Hematopoietic multipotent progenitor cell treated with erythropoietin and hydrocortisone succinate and interleukin-3 and kit ligand, for 15 days (in vitro differentiated cells): ENCODE results near the gene SRD5A1.

Source experiments
- DNase-seq: peaks from one replicate; pipeline ENCODE4 v3.0.0-alpha.2; 2015; ENCODE audit warnings: low spot score

SRD5A1 gene, protein sequence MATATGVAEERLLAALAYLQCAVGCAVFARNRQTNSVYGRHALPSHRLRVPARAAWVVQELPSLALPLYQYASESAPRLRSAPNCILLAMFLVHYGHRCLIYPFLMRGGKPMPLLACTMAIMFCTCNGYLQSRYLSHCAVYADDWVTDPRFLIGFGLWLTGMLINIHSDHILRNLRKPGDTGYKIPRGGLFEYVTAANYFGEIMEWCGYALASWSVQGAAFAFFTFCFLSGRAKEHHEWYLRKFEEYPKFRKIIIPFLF

DNA sequence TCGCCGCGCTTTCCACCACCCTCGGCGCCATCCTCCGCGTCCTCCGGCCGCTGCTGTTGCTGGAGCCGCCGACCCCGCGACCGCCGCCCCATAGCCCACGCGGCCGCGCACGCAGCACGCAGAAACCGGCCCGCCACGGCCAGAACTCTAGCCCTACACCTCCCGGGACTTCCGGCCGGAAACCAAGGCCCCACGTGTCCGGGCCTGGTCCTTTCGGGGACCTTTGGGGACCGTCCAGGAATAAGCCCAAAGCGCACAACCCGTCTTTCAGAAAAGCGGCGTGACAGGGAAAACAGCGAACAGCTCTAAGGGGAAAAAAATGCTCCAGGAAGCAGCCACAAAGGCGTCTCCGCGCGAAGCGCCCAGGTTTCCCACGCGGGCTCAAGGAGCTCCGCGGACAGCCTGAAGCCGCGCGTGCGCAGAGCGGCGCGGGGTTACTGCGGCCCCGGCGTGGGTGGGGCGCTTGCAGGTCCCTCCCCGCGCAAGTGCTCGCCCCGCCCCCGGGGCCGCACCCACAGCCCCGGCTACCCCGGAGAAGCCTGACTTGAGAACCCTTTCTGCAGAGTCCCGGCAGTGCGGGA, at the start of gene SRD5A1, which contains the start of gene NSUN2:
TSS of gene SRD5A1 (plus strand) at position 553 of the 581 bp plus-strand sequence. CDS start 137 bp downstream, outside the sequence.
TSS of gene NSUN2 (minus strand) at position 157 of the 581 bp plus-strand sequence. CDS start at position 92, 65 bp downstream.
- peak; percentile 94 for DNase-seq

DNA sequence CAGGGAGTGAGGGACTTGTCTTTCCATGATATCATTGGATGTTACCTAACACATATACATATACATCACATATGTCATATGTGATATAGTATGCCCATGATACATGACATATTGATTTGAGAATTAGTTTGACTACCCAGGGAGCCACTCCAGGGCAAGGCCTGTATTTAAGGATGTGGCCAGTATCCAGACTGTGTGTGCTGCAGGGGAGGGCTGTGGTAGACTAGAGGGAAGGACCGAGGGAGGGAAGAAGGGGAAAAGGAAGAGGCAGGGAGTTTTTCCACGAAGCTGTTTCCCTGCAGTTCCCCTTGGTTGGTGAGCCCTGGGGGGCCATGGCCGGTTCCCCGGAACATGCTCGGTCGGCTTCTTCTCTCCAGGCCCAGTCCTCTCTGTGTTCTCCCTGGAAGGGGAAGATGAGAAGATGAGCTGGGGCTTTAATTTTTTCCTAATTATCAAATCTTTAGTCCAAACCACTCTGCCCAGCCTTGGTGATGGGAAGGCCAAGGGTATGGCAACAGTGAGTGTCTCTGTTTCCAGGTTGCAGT, 49.1 kb upstream of the SRD5A1 start:
- DNase-seq: no peak

DNA sequence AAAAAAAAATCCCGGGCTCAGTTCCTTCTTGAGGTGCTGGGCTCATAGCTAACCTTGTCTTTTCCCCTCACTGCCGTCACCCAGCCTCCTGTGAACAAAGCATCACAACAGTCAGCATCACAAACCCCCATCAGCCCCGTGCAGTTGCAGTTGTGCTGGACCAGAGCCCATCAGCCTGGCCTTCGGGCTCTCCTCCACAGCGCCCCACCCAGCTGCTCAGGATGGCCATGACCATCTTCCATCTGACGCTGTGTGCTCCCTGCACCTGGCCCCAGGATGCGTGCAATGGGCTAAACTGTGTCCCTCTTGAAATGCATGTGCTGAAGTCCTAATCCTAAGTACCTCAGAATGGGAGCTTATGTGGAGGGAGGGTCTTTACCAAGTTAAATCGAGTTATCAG, 48.5 kb upstream of the SRD5A1 start:
- DNase-seq: no peak

DNA sequence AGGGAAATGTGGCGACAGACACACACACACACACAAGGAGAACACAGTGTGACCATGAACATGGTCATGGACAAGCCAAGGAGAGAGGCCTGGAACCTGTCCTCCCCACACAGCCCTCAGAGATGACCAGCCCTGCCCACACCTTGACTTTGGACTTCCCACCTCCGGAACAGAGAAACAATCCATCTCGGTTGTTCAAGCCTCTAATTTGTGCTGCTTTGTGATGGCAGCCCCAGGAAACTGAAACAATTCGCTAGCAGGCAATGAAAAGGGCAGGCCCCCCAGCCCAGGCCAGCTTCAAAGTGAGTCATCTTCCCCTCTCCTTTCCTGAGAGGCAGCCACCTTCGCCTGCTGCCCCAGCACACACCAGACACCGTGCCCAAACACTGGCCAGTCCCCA, 48.1 kb upstream of the SRD5A1 start:
- no peak for DNase-seq

DNA sequence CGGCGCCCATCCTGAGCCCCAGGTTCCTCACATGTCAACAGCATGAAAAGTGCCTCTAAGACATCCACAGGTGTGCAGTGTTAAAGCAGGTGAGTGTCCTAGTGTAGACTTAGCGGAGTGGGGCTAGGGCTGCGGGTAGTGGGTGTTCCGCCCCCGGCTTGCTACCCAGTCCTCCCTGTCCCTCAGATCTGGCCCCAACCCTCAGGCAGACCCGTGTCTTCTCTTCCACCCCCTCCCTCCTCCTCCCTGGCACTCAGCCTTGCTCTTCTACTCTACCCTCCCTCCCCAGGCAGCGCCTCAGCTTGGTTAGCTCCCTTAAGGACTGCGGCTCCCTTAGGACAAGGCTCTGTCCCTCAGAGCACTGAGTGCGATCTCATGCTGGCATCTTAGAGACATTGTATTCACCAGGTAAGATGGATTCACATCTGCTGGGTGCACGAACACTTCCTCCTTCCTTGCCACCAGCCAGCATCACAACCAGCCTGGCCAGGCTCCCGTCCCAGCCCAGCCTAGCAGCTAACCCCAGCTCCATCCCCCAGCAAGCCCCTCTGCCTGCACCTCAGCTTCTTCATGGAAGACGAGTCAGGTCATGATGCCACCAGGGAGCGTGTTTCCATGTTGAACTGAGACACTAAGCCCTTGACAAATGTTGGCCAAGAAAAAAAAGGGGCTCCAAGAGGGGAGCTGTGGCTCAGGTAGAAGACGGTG, 47.1 kb upstream of the SRD5A1 start:
- DNase-seq: no peak

DNA sequence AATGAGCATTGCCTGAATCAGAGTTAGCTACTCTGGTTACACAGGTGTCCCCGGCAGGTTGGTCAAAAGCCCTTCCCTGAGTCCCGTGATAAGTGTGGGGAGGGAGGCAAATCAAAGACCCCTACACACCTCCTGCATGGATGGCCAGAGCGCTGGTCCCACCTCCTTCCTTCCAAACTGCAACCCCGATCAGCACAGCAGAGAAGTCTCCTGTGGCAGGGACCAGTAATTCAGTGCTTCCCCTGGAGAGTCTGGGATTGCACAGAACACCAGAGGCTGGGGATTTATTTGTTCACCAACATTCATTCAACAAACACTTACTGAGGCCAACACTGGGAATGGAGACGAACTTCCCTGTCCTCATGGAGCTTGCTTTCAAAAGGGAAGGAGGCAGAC, 46.6 kb upstream of the SRD5A1 start:
- no peak for DNase-seq

DNA sequence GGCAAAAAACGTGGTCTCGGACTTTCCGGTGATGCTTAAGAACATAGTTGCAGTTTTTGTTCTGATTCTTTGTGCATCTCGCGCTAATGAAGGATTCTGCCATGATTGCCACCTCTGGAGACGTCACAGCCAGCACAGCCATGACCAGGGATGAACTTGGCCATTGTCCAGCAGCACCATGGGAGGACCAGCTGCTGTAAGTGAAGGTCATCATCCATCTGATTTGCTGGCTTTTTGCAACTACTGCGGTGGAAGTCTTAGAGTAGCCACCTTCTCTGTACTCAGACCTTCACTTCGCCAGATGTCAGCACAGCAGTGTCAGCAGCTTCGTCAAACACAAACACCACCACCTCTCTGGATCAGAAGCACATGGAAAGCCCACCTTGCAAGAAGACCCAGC, 46.1 kb upstream of the SRD5A1 start:
- no peak for DNase-seq

DNA sequence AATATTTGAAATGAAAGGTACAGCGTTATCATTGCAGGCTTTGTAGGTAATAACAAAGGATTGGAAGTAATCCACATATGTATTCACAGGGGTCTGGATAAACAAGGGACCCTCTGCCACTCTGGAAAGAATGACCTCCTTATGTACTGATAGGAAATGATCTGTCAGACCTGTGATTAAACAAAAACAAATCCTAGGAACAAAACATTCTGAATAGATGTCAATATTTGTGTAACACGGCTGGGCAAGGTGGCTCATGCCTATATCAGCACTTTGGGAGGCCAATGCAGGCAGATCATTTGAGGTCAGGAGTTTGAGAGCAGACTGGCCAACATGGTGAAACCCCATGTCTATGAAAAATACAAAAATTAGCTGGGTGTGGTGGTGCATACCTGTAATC, 42.7 kb upstream of the SRD5A1 start:
- DNase-seq: no peak

DNA sequence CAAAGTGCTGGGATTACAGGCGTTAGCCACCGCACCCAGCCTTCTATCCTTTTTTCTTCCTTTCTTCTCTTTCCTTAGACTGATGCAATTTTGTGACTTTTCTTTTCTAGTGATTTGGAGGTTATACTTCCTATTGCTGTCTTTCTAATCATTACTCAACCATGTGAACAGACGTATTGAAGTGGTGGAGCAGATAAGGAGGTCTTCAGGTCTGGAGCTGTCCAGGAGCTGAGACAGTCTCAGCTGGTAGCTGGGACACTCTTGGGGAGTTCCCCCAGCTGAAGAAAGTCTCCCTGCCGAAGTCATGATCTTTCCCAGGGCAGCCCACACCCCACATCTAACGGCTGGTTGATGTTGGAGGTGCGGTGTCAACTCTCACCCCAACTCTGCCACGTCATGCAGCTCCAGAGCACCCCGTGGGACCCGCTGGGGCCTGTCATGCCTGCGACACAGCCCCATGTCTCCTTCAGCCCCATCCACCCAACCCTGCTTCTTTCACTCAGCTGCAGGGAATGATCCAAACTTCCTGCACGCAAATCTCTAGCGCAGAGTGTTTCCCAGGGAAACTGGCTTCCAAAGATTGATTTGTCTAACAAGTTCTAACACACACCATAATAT, 41.5 kb upstream of the SRD5A1 start:
- no peak for DNase-seq

DNA sequence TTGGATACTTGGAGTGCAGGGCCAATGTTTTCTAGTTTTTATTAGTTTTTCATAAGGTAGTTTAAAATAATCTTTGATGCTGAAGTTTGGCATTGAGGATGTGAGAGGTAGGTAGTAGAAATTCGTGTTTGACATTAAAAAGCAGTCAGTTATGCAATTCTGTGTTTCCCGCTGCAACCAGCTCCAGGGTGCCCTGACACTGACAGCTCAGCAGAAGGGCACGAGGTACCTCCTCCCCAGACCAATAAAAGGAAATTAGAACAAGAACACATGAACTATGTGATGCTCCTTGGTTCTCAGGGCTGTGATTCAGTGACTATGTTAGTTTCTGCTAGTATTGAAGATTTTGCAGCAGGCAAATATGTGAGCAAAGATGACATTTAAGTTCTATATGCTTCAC, 40.6 kb upstream of the SRD5A1 start:
- no peak for DNase-seq

DNA sequence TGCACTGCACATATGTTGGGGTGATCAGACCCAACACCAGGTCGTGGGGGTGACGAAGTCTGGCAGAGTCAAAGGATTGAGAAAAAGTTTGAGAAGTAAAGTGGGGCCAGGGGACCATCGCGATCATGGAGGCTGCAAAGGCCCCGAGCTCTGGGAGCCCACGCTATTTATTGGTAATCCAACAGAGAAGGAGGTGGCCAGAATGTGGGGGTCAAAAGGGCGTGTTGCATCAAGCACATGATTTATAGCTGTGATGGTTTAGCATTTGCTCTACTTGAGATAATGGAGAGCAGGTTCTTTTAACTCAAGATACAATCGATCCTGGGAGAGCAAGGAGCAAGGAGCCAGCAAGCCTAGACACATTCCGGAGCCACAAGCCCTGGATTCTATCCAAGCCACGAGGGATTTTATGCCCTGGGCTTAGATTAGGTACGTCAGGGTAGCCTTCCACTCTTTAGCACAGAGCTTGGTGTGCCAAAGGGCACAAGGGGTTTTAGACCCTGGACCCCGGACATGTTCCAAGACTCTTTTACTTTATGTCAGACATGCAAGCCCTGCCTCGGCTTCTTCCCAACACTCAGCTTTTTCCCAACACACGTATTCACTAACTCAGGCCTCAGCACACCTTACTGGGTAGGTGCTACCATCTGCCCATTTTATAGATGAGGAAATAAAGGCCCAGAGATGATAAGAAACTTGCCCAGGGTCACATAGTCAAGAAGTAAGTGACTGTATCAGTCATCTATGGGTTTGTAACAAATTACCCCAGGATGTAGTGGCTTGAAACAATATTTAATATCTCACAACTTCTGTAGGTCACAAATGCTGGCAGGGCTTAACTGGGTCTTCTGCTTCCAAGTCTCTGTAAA, 39.9 kb upstream of the SRD5A1 start:
- no peak for DNase-seq

DNA sequence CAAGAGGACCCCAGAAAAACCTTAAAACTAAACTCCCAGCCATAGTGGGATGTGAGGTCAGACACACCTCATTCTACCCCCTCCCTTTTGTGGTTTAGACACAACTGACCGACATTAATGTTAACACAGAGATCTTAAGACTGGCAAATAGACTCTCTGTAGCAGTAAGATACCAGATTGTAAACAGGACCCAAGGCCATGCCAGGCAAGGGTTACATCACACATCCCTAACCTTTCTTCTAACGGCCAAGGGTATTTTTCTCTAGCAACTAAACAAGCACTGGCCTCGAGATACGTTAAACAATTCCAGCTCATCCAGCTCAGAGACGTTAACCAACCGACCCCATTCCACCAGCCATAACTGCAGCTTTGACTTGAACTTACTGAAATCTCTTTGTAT, 39.2 kb upstream of the SRD5A1 start:
- no peak for DNase-seq

DNA sequence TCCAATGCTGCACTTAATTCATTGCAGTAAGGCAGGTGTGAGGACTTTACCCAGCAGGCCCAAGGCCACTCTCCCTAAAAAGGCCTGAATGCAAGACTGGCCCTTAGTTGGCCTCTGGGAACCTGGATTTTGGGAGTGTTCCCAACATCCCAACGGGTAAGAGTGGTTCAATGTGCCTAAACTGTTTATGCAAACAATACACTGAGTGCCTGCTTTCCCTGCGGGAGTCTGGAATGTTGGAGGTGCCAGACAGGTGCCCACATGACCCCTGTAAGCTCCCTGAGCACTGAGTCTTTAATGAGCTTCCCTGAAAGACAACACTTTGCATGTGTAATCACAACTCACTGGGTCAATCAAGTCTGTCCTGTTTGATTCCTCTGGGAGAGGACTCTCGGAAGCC, 37.8 kb upstream of the SRD5A1 start:
- no peak for DNase-seq

DNA sequence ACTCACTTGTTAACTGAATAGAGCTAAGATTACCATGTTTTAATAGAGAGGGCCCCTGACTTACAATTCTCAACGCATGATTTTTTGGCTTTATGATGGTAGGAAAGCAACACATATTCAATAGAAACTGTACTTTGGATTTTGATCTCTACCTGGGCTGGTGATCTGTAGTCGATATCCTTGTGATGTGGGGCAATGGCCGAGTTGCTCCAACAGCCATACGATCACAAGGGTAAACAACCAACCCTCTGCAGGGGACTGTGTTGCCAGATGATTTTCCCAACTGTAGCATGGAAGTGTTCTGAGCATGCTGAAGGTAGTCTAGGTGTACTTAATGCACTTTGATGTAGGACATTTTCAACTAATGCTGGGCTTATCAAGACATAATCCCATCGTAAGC, 36.9 kb upstream of the SRD5A1 start:
- DNase-seq: no peak

DNA sequence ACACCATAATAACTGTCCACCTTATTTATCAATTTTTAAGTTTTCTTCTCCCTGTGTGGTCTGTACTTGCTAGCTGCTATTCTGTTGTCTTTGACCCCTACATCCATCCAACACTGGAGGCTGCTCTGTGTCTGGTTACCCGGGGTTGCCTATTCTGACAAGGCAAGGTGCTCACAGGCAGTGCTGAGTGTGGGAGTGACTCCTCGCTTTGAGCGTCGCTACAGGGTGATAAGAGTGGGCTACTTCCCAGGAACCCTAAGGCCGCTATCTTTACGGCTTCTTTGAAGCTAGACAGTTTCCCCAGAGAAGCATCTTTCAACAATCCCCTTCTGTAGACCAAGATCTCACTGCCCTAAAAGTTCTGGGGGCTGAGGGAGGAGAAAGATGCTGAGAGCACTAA, 35.7 kb upstream of the SRD5A1 start:
- DNase-seq: no peak

DNA sequence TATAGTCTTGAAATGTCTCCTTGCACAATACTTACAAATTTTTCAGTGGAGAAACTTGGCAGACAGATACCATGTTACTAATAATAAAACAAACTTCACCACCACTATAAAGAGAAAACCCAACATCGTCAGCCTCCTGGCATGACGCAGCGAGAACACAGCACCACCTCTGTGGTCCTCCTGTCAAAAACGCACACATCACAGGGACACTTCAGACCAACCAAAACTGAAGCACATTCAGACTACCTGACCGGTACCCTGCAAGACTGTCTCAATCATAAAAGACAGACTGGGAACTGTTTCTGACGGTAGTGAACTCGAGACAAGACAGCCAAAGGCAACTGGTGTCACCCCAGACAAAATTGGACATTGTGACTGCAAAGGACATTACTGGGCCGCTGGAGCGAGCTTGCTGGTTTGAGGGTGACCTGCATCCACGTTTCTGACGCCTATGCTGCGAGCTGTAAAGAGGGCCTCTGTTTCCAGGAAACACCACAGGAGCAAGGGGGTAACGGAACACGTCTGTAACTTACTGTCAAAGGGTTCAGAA, 34.8 kb upstream of the SRD5A1 start:
- DNase-seq: no peak

DNA sequence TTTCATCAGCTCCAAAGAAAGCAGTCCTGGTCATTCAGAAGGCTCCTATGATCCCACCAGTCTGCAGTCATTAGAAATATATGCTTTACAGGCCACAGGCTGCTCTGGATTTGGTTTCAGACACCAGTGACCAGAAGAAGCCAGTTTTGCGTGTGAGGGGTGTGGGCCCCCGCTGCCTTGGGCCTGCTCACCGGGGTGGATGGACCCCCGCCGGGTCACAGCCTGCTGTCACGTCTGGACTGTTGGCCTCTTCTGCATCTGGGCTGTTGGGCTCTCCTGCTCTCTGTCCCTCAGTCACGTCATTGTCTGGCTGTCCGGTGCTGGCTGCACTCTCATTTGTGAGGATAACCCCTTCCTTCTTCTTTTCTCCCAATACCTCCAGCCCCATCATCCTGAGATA, 33.5 kb upstream of the SRD5A1 start:
- no peak for DNase-seq

DNA sequence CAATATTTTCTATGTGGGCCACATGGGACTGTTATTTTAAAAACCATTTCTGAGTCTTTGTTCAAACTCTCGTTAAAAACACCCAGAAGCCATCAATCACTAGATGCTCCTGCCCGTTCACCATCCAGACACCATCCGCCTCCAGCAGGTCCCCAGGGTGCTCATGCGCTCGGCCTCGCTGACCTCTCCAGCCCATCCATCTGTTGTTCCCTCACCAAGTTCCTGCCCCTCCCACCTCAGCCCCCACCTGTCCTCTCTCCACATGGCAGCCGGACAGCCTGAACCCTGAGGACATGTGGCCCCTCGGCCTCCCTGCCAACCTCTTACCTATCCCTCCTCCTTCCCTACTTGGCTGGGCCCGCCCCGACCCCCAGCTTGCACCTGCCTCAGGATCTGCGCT, 32.0 kb upstream of the SRD5A1 start:
- no peak for DNase-seq

DNA sequence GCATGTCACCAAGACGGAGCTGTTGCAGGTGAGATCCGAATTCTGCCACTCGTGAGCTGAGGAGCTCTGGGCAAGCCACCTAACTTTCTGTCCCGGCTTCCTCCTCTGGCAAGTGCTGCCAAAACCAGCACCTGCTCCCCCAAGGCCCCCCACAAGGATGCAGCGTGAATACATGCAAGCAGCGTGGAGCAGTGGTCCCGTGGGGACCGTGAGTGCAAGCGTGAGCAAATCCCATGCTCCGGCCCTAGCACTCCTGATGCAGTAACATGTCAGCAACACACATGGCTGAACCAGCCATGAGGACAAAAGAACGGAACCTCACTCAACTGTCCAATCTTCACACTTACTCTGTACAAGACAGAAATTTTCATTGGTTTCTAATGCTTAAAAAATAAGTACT, 31.4 kb upstream of the SRD5A1 start:
- no peak for DNase-seq

DNA sequence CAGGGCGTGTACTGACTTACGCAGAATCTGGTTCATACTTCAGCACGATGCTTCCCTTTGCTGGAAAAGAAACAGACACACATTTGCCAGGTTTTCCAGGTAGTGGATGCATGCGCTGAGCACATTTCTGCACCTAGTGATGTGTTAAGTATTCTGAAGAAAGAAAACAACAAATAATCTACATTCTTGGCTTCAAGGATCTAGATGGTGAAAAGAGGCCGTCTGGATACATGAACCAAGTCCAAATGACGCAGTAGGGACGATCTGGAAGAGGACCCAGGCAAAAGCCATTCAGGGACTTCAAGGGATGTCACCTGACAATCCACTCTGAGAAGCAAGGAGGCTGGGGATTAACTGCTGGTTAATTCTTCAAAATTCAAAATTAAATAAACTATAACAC, 30.8 kb upstream of the SRD5A1 start:
- no peak for DNase-seq

DNA sequence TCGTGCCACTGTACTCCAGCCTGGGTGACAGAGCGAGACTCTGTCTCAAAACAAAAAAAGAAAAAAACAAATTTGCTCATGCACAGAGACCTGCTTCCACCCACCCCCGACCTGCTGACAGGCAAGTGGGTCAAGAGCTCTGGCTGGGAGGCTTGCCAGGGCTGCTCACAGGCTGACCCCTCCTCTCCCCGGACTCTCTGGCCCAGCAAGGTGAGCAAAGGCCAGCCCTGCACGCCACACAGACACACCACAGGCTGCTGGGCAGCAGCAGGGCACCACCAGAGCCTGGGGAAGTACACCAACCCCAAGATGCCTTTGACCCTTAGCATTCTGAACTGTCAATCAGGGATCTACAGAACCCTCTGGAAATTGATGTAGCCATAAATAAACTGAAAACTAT, 29.6 kb upstream of the SRD5A1 start:
- no peak for DNase-seq
